Vagina (tissue), 2 donors: ENCODE data around the gene NCK1.

ENCODE experiments used
- POLR2A ChIP-seq, 2 donors: fragments of 450-650 bp; IDR thresholded peaks; one replicate each; pipeline ENCODE4 v1.6.1; 2017; ENCODE audit warnings: antibody characterized with exemption in 2 of 2, mild to moderate bottlenecking in 2 of 2, moderate library complexity in 2 of 2
- POLR2AphosphoS5 ChIP-seq, 2 donors: sonication (generic); formaldehyde crosslinking; IDR thresholded peaks; one replicate each; pipeline ENCODE4 v1.9.0; 2017; ENCODE audit warnings: antibody characterized with exemption in 2 of 2, mild to moderate bottlenecking in 2 of 2, low read depth in 1 of 2; ENCODE audit not compliant: insufficient read depth in 1 of 2
- TF ChIP-seq, protein P1 (sequence below), 3 experiments: fragments of 450-650 bp in 2 of 3; fragments of 200-600 bp in 1 of 3; sonication (generic) in 1 of 3; IDR thresholded peaks; one replicate each; pipeline ENCODE4 v1.5.1; 2017 to 2019; ENCODE audit warnings: antibody characterized with exemption in 3 of 3, mild to moderate bottlenecking in 2 of 3, moderate library complexity in 2 of 3

DNA sequence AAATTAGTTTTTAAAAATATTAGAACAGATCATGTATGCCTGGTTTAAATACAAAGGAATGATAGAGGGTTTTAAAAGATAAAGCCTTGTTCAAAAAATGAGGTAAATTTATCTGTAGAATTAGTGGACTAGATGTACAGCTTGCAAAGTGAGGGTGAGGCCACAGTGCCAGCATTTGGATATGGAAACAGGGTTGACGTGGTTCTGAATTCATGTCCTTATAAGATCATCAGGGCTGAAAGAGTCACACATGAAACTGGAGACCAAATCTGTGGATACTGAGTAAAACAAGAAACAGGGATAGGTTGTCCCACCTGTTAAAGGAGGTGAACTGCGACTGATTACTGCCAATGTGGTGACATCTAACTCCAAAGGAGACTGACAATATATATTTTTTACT lies 46.3 kb downstream of the NCK1 start:
- TF ChIP-seq, protein P1, sequence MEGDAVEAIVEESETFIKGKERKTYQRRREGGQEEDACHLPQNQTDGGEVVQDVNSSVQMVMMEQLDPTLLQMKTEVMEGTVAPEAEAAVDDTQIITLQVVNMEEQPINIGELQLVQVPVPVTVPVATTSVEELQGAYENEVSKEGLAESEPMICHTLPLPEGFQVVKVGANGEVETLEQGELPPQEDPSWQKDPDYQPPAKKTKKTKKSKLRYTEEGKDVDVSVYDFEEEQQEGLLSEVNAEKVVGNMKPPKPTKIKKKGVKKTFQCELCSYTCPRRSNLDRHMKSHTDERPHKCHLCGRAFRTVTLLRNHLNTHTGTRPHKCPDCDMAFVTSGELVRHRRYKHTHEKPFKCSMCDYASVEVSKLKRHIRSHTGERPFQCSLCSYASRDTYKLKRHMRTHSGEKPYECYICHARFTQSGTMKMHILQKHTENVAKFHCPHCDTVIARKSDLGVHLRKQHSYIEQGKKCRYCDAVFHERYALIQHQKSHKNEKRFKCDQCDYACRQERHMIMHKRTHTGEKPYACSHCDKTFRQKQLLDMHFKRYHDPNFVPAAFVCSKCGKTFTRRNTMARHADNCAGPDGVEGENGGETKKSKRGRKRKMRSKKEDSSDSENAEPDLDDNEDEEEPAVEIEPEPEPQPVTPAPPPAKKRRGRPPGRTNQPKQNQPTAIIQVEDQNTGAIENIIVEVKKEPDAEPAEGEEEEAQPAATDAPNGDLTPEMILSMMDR (IDR thresholded peaks at IDR 0.05) = no peak
- TF ChIP-seq POLR2A (IDR thresholded peaks at IDR 0.05) = no peak
- TF ChIP-seq POLR2AphosphoS5 (IDR thresholded peaks at IDR 0.05; ENCODE audit: insufficient read depth in 1 of 2, low read depth in 1 of 2) = no peak
